ENCODE measurements around the gene POLR2J2.
"Not testable (repeated sequence)": the region's sequence is repeated elsewhere in the genome, so short reads cannot be mapped to it uniquely, and the experiment has no call there.

- TF ChIP-seq POLR2A, CTCF (IDR thresholded peaks at IDR 0.05): not testable (repeated sequence)
Observed at GRCh38 chr7:102627271-102627904, 44.1 kb downstream of the POLR2J2 start.

All from testis (tissue), 2 donors.